Tibial nerve (tissue), 4 donors: ENCODE results near the gene CNTNAP5. TPM values are rescaled to one million over a fixed set of nuclear protein-coding genes. Genes with fewer than 3 reads are reported as not detected.

ENCODE experiments used
- DNase-seq, 2 donors: peaks; one replicate each; pipeline ENCODE4 v3.0.0-alpha.2; 2019; ENCODE audit warnings: low spot score in 2 of 2
- H3K27ac ChIP-seq, 4 donors: fragments of 200-600 bp; sonication (generic) in 3 of 4; one replicate each; pipeline ENCODE4 v1.5.1; 2017 to 2019; ENCODE audit warnings: mild to moderate bottlenecking in 1 of 4
- H3K27me3 ChIP-seq, 2 donors: fragments of 200-600 bp; sonication (generic) in 1 of 2; one replicate each; pipeline versions ENCODE4 v1.5.1 to v1.6.0; 2017 to 2019
- H3K36me3 ChIP-seq, 3 donors: fragments of 200-600 bp; sonication (generic); one replicate each; pipeline ENCODE4 v1.5.1; 2018 to 2019
- H3K4me1 ChIP-seq, 4 donors: fragments of 200-600 bp; sonication (generic) in 3 of 4; one replicate each; pipeline ENCODE4 v1.5.1; 2017 to 2019
- H3K4me3 ChIP-seq, 4 donors: fragments of 200-600 bp; sonication (generic) in 3 of 4; one replicate each; pipeline ENCODE4 v1.5.1; 2017 to 2019; ENCODE audit warnings: mild to moderate bottlenecking in 1 of 4, moderate library complexity in 1 of 4
- H3K9me3 ChIP-seq, 4 donors: fragments of 200-600 bp; sonication (generic) in 3 of 4; one replicate each; pipeline ENCODE4 v1.5.1; 2017 to 2019
- EP300 ChIP-seq, 2 donors: sonication (generic); formaldehyde crosslinking; IDR thresholded peaks; one replicate each; pipeline ENCODE4 v1.6.1; 2017; ENCODE audit warnings: antibody characterized with exemption in 2 of 2, mild to moderate bottlenecking in 1 of 2
- POLR2A ChIP-seq, 2 donors: fragments of 450-650 bp; IDR thresholded peaks; one replicate each; pipeline ENCODE4 v1.6.1; 2017; ENCODE audit warnings: antibody characterized with exemption in 2 of 2, mild to moderate bottlenecking in 2 of 2, moderate library complexity in 2 of 2
- WGBS, 2 donors: methylation state at CpG; one replicate each; pipeline ENCODE4 v1.1.5; 2018; 5-methylcytosine and 5-hydroxymethylcytosine counted together
- total RNA-seq, 4 donors: library from RNA; depleted of rRNA; stranded (reverse); fragments of >200 nt; gene quantifications; one replicate each; pipeline ENCODE4 v1.1.0, GENCODE V29; 2016
- TF ChIP-seq, protein P1 (sequence below), 5 experiments: fragments of 200-600 bp in 3 of 5; fragments of 450-650 bp in 2 of 5; sonication (generic) in 3 of 5; IDR thresholded peaks; one replicate each; pipeline ENCODE4 v1.5.1; 2016 to 2019; ENCODE audit warnings: antibody characterized with exemption in 5 of 5, mild to moderate bottlenecking in 3 of 5, moderate library complexity in 2 of 5

The CNTNAP5 gene
- total RNA-seq, 4 donors from 2014 or later, result under 0.01 to 0.22 TPM; not detected in 2

DNA sequence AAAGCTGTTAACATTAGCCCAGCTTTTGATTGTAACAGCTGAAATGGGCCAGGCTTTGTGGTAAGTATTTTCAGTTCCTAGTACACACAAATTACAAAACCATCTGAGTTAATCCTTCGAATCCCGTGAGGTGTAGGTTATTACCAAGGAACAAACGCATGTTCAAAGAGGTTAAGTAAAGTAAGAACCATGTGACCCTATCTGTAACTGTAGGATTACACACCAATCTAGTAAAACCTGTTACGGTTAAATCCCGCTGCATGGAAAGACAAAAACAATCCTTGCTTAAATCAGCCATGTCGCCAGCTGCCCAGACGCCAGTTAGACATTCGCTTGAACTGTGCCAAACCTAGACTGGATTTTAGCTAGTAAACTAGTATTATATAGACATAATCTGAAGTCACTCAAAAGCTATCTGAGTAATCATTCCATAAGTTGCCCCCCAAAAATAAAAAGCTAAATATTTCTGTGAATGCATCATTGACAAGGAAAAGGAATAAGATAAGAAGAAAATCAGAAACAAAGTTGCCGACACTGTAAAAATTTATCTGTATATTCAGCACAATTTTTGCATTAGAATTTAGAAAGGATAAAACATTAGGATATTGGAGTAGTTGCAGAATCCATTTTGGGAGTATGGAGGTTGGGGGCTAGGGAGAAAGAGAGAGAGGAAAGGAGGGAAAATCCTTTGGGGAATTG lies 638.0 kb downstream of the CNTNAP5 start:
- Histone ChIP-seq H3K27me3 (no peaks in the 10 kb centered on the region), H3K36me3 (no peaks in the 10 kb centered on the region), H3K27ac (no peak overlapping the region), H3K4me1 (no peaks in the 10 kb centered on the region), H3K9me3 (no peaks in the 10 kb centered on the region), H3K4me3 (no peak overlapping the region)
- TF ChIP-seq EP300 (IDR thresholded peaks at IDR 0.05) (no peak), POLR2A (IDR thresholded peaks at IDR 0.05) (no peak)
- TF ChIP-seq, protein P1, sequence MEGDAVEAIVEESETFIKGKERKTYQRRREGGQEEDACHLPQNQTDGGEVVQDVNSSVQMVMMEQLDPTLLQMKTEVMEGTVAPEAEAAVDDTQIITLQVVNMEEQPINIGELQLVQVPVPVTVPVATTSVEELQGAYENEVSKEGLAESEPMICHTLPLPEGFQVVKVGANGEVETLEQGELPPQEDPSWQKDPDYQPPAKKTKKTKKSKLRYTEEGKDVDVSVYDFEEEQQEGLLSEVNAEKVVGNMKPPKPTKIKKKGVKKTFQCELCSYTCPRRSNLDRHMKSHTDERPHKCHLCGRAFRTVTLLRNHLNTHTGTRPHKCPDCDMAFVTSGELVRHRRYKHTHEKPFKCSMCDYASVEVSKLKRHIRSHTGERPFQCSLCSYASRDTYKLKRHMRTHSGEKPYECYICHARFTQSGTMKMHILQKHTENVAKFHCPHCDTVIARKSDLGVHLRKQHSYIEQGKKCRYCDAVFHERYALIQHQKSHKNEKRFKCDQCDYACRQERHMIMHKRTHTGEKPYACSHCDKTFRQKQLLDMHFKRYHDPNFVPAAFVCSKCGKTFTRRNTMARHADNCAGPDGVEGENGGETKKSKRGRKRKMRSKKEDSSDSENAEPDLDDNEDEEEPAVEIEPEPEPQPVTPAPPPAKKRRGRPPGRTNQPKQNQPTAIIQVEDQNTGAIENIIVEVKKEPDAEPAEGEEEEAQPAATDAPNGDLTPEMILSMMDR (IDR thresholded peaks at IDR 0.05), result no peak
- DNase-seq, result no peak
- 86 to 89% methylated on average over 9 of the region's 9 CpGs for WGBS, 2 donors

DNA sequence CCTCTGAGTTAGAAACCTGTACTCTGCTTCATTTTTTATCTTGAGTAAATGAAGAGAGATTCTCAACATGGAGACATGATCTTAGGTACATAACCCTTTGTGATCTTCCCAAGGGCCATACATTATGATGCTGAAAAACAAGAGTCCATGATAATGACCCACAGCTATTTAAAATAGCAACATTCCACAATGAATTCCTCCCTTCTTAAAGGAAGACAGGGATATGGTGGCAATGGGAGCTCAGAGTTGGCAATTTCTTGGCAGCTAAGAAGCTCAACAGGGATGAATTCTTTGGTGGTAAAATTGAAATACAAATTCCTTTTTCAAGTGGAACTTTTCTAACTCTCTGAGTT lies 638.5 kb downstream of the CNTNAP5 start:
- no peaks in the 10 kb centered on the region for H3K9me3 ChIP-seq
- no peak for DNase-seq
- no peaks in the 10 kb centered on the region for H3K36me3 ChIP-seq
- no peaks in the 10 kb centered on the region for H3K4me1 ChIP-seq
- H3K27ac ChIP-seq, result no peak overlapping the region
- TF ChIP-seq, protein P1 (IDR thresholded peaks at IDR 0.05), result no peak
- TF ChIP-seq EP300 (IDR thresholded peaks at IDR 0.05) (no peak), POLR2A (IDR thresholded peaks at IDR 0.05) (no peak)
- no peak overlapping the region for H3K4me3 ChIP-seq
- no peaks in the 10 kb centered on the region for H3K27me3 ChIP-seq

DNA sequence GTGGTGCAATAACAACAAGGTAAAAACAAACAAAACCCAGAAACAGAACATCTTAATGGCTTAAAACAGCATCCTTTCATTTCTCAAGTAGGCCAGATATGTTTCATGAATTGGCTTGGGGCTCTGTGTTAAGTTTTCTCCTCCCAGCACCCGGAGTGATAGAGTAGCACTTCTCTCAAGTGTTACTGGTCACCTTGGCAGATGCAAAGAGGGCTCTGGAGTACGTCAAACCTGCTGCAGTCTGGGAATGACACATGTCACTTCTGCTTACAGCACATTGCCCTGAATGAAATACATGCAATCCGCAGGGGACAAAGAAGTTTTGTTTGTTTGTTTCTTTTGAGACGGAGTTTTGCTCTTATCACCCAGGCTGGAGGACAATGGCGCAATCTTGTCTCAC lies 639.3 kb downstream of the CNTNAP5 start:
- no peaks in the 10 kb centered on the region for H3K9me3 ChIP-seq
- H3K4me1 ChIP-seq, result no peaks in the 10 kb centered on the region
- no peaks in the 10 kb centered on the region for H3K36me3 ChIP-seq
- no peak for DNase-seq
- no peaks in the 10 kb centered on the region for H3K27me3 ChIP-seq
- H3K4me3 ChIP-seq, result no peak overlapping the region
- no peak for TF ChIP-seq POLR2A (IDR thresholded peaks at IDR 0.05)
- TF ChIP-seq EP300 (IDR thresholded peaks at IDR 0.05), result no peak
- TF ChIP-seq, protein P1 (IDR thresholded peaks at IDR 0.05), result no peak
- 69 to 82% methylated on average over 5 of the region's 5 CpGs for WGBS, 2 donors
- H3K27ac ChIP-seq, result no peak overlapping the region

DNA sequence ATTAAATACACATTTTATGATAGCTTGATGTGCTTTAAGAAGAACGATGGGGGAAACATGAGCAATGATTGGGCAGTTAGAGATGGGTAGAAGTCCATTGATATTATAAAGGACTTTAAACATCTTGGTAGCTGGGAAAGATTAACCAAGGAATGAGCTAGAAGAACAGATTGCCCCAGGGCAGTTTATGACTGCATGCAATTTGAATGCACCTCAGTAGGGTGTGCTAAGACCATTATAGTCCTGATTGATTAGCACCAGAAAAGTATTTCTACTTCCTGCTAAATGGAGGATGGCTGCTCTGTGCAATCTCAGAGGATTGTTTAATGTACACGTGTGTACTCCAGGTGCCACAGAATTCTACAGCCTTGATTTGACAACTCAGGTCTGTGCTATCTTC lies 641.9 kb downstream of the CNTNAP5 start:
- TF ChIP-seq, protein P1 (IDR thresholded peaks at IDR 0.05), result no peak
- TF ChIP-seq EP300 (IDR thresholded peaks at IDR 0.05) (no peak), POLR2A (IDR thresholded peaks at IDR 0.05) (no peak)
- no peaks in the 10 kb centered on the region for H3K4me1 ChIP-seq
- no peaks in the 10 kb centered on the region for H3K36me3 ChIP-seq
- H3K4me3 ChIP-seq, result no peak overlapping the region
- no peaks in the 10 kb centered on the region for H3K27me3 ChIP-seq
- H3K27ac ChIP-seq, result no peak overlapping the region
- DNase-seq, result no peak
- WGBS, 2 donors, result 63 to 74% methylated on average over 2 of the region's 2 CpGs
- H3K9me3 ChIP-seq, result no peaks in the 10 kb centered on the region

DNA sequence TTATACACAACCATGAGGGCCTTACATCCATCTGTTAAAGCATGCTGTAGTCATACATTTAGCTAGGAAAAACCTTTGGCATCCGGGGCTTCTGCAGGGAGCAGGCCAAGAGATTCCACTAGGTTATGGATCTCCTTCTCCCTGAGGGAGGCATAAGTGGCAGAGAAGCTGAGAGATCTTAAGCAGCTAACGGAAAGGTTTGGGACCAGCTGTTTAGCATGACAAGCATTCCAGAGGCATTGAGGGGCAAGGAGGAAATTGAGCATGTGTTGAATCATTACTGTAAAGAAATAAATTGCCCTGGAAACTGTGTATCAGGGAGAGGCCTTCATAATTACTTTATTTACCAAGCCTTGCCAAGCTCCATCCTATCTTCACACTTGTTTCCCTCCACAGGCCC lies 643.1 kb downstream of the CNTNAP5 start:
- Histone ChIP-seq H3K9me3 (no peaks in the 10 kb centered on the region), H3K4me3 (no peak overlapping the region), H3K27me3 (no peaks in the 10 kb centered on the region), H3K36me3 (no peaks in the 10 kb centered on the region), H3K27ac (no peak overlapping the region), H3K4me1 (no peaks in the 10 kb centered on the region)
- TF ChIP-seq, protein P1 (IDR thresholded peaks at IDR 0.05), result no peak
- TF ChIP-seq POLR2A (IDR thresholded peaks at IDR 0.05) (no peak), EP300 (IDR thresholded peaks at IDR 0.05) (no peak)
- 28 to 29% methylated on average over 2 of the region's 2 CpGs for WGBS, 2 donors
- DNase-seq, result no peak
